GM12872 (cell line): ENCODE measurements around the gene MYO18A.

Experiments
- CTCF ChIP-seq: IDR thresholded peaks from 3 replicates; pipeline ENCODE4 v1.5.1; 2011; ENCODE audit warnings: low read depth, mild to moderate bottlenecking, low read length, moderate library complexity; ENCODE audit not compliant: insufficient read depth

Gene MYO18A

GRCh38 chr17:29159306-29159860 is 20.8 kb downstream of the MYO18A start:
- no peak for TF ChIP-seq CTCF

DNA sequence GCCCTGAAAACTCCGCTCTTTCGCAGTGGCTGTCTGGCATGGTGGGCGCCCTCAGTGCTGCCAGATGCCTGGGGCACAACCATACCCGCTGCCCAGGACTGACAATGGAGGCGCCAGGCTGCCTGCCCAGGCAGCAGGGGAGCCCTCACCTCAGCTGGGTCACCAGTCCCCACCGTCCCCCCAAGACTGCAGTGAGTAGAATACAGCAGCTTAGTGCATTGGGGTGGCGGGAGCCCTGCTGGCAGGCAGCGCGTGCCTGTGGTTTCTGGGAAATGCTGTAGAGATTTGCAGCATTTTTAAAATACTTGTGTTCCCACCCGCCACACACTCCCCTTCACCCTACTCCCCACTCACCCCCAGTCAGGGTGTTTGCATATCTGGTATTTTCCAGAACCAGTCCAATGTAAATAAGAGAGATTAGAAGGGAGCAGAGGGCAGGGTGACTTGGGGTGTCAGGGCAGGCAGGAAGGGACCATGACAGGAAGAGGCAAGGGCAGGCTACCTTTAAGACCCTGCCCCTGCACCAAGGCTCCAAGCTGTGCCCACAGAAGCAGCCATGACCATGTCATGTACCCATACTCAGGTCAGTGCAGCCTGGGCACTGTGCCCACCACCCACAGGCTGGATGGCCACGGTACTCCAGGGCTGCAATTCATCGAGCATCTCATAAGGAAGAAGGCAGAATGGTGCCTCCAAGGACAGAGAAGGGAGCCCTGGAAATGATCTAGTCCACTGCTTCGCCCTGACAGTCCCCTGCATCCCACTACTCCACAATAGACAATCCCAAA is 21.5 kb downstream of the MYO18A start:
- no peak for TF ChIP-seq CTCF

DNA sequence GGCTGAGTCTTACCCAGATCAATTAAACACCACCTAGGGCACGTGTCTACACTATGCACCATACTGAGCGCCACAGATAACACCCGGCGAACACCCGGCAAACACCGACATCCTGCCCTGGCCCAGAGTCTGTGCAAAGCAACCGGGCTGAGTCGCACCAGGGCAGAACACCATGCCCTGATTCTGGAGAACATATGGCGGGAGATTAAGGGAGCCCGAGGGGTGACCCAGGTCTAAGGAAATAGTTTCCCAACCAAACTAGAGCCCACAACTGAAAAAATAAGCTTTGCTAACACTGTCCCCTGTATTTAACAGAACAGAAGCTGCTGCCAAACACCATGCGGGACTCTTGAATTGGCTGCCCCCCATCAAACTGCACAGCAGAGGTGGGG is 22.1 kb downstream of the MYO18A start:
- TF ChIP-seq CTCF = no peak

GRCh38 chr17:29157310-29157709 is 22.9 kb downstream of the MYO18A start:
- TF ChIP-seq CTCF = no peak

GRCh38 chr17:29156781-29157180 is 23.4 kb downstream of the MYO18A start:
- no peak for TF ChIP-seq CTCF

DNA sequence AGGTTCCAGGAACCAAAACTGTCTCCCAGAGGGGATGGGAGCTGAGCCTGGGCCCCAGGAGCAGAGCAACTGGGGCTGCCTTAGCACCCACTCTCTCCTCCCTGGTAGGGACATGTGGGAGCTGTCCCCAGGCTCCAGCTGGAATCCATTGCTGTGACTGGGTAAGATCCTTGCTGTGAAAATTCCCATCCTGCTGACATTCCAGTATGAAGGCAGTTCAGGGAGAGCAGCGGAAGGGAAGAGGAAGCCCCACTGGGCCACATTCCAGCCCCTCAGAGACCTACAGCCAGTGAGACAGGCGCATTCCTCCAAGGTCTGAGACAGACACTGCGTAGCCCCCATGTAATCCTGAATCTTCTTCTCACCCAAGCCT is 24.2 kb downstream of the MYO18A start:
- TF ChIP-seq CTCF = no peak

DNA sequence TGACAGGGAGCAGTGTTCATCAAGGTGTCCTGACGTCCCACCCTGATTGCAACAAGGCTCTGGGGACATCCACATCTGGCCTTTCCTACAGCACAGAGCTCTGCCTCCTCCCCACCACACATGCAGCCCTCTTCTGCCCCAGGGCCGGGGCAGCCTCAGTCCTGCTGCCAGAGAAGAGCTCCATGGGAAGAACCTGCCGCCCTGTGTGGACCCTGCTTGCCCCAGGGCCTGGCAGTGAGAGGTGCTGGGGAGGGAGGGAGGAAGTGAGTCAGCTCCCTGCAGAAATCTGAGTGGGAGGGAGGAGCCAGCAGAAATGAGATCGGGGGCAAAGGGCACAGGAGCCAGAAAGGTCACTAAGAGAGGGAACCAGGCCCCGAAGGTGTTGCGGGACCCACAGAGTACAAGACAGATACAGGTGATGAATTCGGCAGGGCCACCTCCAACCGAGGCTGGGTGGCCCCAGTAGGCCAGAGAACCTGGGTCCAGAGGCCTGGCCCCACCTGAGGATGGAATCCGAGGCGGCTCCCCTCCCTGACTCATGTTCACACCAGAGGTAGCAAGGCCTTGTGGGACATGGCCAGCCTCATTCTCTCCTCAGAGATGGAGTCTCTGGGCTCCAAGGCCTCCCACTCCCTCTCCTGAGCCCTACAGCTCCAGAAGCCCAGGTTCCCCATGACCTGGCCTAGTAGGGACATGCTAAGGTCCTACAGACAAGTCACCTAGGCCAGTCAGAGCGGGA is 24.8 kb downstream of the MYO18A start:
- TF ChIP-seq CTCF = no peak
